Smooth muscle cell (in vitro differentiated cells): Measurements from ENCODE around the gene CKAP4. TPM values are rescaled to one million over a fixed set of nuclear protein-coding genes. Genes with fewer than 3 reads are reported as not detected.

ENCODE experiments used
- DNase-seq: peaks from one replicate; lab custom pipeline; 2025; ENCODE audit not compliant: unreplicated experiment; lab: John Stamatoyannopoulos, UW
- H2AFZ ChIP-seq: fragments of 200-600 bp; sonication (generic); 2 replicates; pipeline ENCODE4 v1.6.0; 2016; ENCODE audit warnings: antibody characterized with exemption, low read depth, mild to moderate bottlenecking
- H3F3A ChIP-seq: fragments of 200-600 bp; sonication (generic); 2 replicates; pipeline ENCODE4 v1.6.0; 2017; ENCODE audit warnings: antibody characterized with exemption, low read depth
- H3K27ac ChIP-seq: fragments of 200-600 bp; sonication (generic); 2 replicates; pipeline ENCODE4 v1.5.1; 2016; ENCODE audit warnings: low read depth, mild to moderate bottlenecking
- H3K27me3 ChIP-seq: fragments of 200-600 bp; sonication (generic); 2 replicates; pipeline ENCODE4 v1.6.1; 2016; ENCODE audit warnings: low read depth, mild to moderate bottlenecking
- H3K36me3 ChIP-seq: fragments of 200-600 bp; sonication (generic); 2 replicates; pipeline ENCODE4 v1.5.1; 2016; ENCODE audit warnings: low read depth
- H3K4me1 ChIP-seq: fragments of 200-600 bp; sonication (generic); 2 replicates; pipeline ENCODE4 v1.5.1; 2016; ENCODE audit warnings: low read depth
- H3K4me2 ChIP-seq: fragments of 200-600 bp; sonication (generic); 2 replicates; pipeline ENCODE4 v1.6.0; 2016; ENCODE audit warnings: mild to moderate bottlenecking
- H3K4me3 ChIP-seq: fragments of 200-600 bp; sonication (generic); 2 replicates; pipeline ENCODE4 v1.5.1; 2016; ENCODE audit warnings: mild to moderate bottlenecking
- H3K79me2 ChIP-seq: fragments of 200-600 bp; sonication (generic); 2 replicates; pipeline ENCODE4 v1.6.0; 2016; ENCODE audit warnings: low read depth, mild to moderate bottlenecking
- H3K9ac ChIP-seq: fragments of 200-600 bp; sonication (generic); 2 replicates; pipeline ENCODE4 v1.6.0; 2016; ENCODE audit warnings: low read depth
- H3K9me3 ChIP-seq: fragments of 200-600 bp; sonication (generic); replicated peaks from 2 replicates; pipeline ENCODE4 v1.5.1; 2016; ENCODE audit warnings: low read depth
- H4K20me1 ChIP-seq: fragments of 200-600 bp; sonication (generic); 2 replicates; pipeline ENCODE4 v1.6.0; 2016; ENCODE audit warnings: low read depth
- CTCF ChIP-seq: fragments of 200-600 bp; sonication (generic); IDR thresholded peaks from 2 replicates; pipeline ENCODE4 v1.5.1; 2017; ENCODE audit warnings: borderline replicate concordance, mild to moderate bottlenecking, antibody characterized with exemption; ENCODE audit not compliant: insufficient read depth, poor library complexity, severe bottlenecking
- WGBS: methylation state at CpG from one replicate; pipeline ENCODE4 v1.1.7; 2016; ENCODE audit warnings: low lambda C conversion rate; 5-methylcytosine and 5-hydroxymethylcytosine counted together
- polyA plus RNA-seq: library from polyadenylated mRNA; unstranded; fragments of >200 nt; fragmentation: Nextera tagmentation; extraction: Ambion mirVana; gene quantifications from 2 replicates; pipeline ENCODE4 v1.2.1, GENCODE V29; 2016
- total RNA-seq: library from RNA; depleted of rRNA; stranded (reverse); fragments of >200 nt; gene quantifications from 2 replicates; pipeline ENCODE4 v1.2.3, GENCODE V29; 2014

The CKAP4 gene
- total and polyA plus RNA-seq, 2 experiments from 2014 or later = 241 to 486 TPM

GRCh38 chr12:106243620-106244019, 4.2 kb downstream of the CKAP4 start:
- Histone ChIP-seq H3K36me3 (peaks cover 10% of the 10 kb centered on the region), H3K9ac (no peak overlapping the region), H3K4me1 (peaks cover 12% of the 10 kb centered on the region), H2AFZ (no peak overlapping the region), H3K4me3 (no peak overlapping the region), H3K4me2 (no peak overlapping the region), H4K20me1 (peaks cover 79% of the 10 kb centered on the region), H3K79me2 (peaks cover 62% of the 10 kb centered on the region), H3K27me3 (no peaks in the 10 kb centered on the region), H3F3A (peaks cover 8% of the 10 kb centered on the region), H3K27ac (no peak overlapping the region), H3K9me3 (no peaks in the 10 kb centered on the region)
- DNase-seq = no peak
- TF ChIP-seq CTCF = no peak

- Histone ChIP-seq H3K79me2 (peaks cover 47% of the 10 kb centered on the region), H3K27me3 (no peaks in the 10 kb centered on the region), H4K20me1 (peaks cover 95% of the 10 kb centered on the region), H3K9ac (no peak overlapping the region), H3K4me1 (peaks cover 12% of the 10 kb centered on the region), H3F3A (peaks cover 5% of the 10 kb centered on the region), H3K27ac (no peak overlapping the region), H3K4me3 (no peak overlapping the region), H3K9me3 (no peaks in the 10 kb centered on the region), H3K4me2 (no peak overlapping the region), H2AFZ (no peak overlapping the region), H3K36me3 (peaks cover 13% of the 10 kb centered on the region)
- TF ChIP-seq CTCF = no peak
- DNase-seq = no peak
Observed at GRCh38 chr12:106240821-106241220, 7.0 kb downstream of the CKAP4 start.

- Histone ChIP-seq H4K20me1 (peaks cover 89% of the 10 kb centered on the region), H3K4me3 (no peak overlapping the region), H3K4me2 (no peak overlapping the region), H3K27ac (no peak overlapping the region), H3F3A (peaks cover 3% of the 10 kb centered on the region), H3K79me2 (peaks cover 38% of the 10 kb centered on the region), H2AFZ (no peak overlapping the region), H3K36me3 (peaks cover 13% of the 10 kb centered on the region), H3K9me3 (no peaks in the 10 kb centered on the region), H3K4me1 (peaks cover 7% of the 10 kb centered on the region), H3K9ac (no peak overlapping the region), H3K27me3 (no peaks in the 10 kb centered on the region)
- no peak for DNase-seq
- no peak for TF ChIP-seq CTCF
- 96% methylated on average over 12 of the region's 12 CpGs for WGBS
Observed at GRCh38 chr12:106239951-106240335, 7.9 kb downstream of the CKAP4 start.

DNA sequence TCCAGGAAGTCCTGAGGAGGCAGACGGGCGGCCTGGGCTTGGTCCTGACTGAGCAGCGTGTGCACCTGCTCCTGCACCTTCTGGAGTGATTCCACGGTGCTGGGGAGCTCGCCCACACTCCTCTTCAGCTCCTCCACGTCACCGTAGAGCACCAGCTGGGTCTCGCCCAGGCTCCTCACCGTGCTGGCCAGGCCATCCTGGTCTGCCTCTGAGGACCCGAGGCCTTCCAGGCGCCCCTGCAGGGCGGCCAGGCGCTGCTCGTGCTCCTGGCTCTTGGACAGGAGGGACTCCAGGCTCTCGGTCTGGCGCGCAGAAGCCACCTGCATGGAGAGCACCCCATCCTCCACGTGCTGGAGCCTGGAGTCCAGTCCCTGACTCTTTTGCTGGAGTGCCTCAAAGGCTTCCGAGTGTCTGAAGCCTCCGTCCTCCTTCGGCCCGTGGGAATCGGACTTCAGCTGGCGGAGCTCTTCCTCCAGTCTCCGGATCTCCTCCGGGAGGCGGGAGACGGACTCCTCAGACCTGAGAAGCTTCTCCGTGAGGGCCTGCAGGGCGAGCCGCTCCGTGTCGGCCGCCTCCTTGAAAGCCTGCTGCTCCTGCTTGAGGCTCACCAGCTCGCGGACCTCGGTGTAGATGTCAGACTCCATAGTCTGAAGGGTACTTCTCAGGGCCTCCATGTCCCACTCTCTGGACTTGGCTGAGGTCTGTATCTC, 8.4 kb downstream of the CKAP4 start:
- Histone ChIP-seq H3K27me3 (no peaks in the 10 kb centered on the region), H3K27ac (no peak overlapping the region), H3K36me3 (peaks cover 13% of the 10 kb centered on the region), H3K4me3 (no peak overlapping the region), H2AFZ (no peak overlapping the region), H4K20me1 (peaks cover 83% of the 10 kb centered on the region), H3K79me2 (peaks cover 33% of the 10 kb centered on the region), H3K4me2 (no peak overlapping the region), H3K4me1 (peaks cover 2% of the 10 kb centered on the region), H3K9me3 (no peaks in the 10 kb centered on the region), H3K9ac (no peak overlapping the region), H3F3A (peaks cover 3% of the 10 kb centered on the region)
- no peak for TF ChIP-seq CTCF
- 96% methylated on average over 37 of the region's 37 CpGs for WGBS
- DNase-seq = no peak
